Spleen (tissue), 7 donors: ENCODE measurements around the gene SYF2.
"Not testable (repeated sequence)": the region's sequence is repeated elsewhere in the genome, so short reads cannot be mapped to it uniquely, and the experiment has no call there.

Experiments used
- POLR2A ChIP-seq, 3 donors: fragments of 450-650 bp; IDR thresholded peaks; one replicate each; pipeline ENCODE4 v1.5.1; 2017; ENCODE audit warnings: antibody characterized with exemption in 3 of 3, mild to moderate bottlenecking in 1 of 3
- TF ChIP-seq, protein P1 (sequence below), 11 experiments: fragments of 200-600 bp in 7 of 11; fragments of 450-650 bp in 4 of 11; sonication (generic) in 4 of 11; IDR thresholded peaks in 8 of 11; conservative IDR thresholded peaks in 3 of 11; 1 replicate in 7 of 11; 2 replicates in 4 of 11; pipeline versions ENCODE4 v1.4.0 to v1.8.0; 2016 to 2021; ENCODE audit warnings: antibody characterized with exemption in 11 of 11, inconsistent platforms in 4 of 11, mild to moderate bottlenecking in 1 of 11
- donor health status: DM: no; HTN: no; CAD: no; lungs with moderate emphysema.
- donor health status: DM: no; HTN: no; CAD: no.
- donor health status: DM: no; HTN: no; CAD: no.

DNA sequence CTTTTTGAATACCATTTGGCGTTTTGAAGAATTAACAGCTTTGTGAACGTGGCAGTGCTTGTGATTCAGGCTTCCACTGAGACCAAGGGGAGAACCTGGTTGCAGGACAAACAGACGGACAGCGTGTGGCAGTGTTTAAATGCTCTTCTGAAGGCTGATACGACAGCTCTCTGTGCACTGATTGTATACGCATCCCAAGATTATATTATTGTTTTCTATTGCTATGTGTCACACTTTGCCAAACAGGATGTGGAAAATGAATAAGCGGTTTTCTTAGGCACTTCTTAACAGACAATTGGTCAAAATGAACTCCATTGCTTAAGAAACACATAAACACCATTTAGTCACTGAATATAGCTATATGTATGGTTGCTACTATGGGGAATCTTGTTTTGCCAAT lies 27.5 kb upstream of the SYF2 start:
- TF ChIP-seq, protein P1, sequence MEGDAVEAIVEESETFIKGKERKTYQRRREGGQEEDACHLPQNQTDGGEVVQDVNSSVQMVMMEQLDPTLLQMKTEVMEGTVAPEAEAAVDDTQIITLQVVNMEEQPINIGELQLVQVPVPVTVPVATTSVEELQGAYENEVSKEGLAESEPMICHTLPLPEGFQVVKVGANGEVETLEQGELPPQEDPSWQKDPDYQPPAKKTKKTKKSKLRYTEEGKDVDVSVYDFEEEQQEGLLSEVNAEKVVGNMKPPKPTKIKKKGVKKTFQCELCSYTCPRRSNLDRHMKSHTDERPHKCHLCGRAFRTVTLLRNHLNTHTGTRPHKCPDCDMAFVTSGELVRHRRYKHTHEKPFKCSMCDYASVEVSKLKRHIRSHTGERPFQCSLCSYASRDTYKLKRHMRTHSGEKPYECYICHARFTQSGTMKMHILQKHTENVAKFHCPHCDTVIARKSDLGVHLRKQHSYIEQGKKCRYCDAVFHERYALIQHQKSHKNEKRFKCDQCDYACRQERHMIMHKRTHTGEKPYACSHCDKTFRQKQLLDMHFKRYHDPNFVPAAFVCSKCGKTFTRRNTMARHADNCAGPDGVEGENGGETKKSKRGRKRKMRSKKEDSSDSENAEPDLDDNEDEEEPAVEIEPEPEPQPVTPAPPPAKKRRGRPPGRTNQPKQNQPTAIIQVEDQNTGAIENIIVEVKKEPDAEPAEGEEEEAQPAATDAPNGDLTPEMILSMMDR (IDR thresholded peaks at IDR 0.05 in 8 of 11, conservative IDR thresholded peaks at IDR 0.05 in 3 of 11) = not testable (repeated sequence)
- not testable (repeated sequence) for TF ChIP-seq POLR2A (IDR thresholded peaks at IDR 0.05)
